GM19238 (cell line): Measurements from ENCODE around the gene JMJD4.

Source experiments
- DNase-seq: peaks from one replicate; pipeline ENCODE4 v3.0.0; 2011; ENCODE audit warnings: low spot score; ENCODE audit not compliant: insufficient read length

The JMJD4 gene

DNA sequence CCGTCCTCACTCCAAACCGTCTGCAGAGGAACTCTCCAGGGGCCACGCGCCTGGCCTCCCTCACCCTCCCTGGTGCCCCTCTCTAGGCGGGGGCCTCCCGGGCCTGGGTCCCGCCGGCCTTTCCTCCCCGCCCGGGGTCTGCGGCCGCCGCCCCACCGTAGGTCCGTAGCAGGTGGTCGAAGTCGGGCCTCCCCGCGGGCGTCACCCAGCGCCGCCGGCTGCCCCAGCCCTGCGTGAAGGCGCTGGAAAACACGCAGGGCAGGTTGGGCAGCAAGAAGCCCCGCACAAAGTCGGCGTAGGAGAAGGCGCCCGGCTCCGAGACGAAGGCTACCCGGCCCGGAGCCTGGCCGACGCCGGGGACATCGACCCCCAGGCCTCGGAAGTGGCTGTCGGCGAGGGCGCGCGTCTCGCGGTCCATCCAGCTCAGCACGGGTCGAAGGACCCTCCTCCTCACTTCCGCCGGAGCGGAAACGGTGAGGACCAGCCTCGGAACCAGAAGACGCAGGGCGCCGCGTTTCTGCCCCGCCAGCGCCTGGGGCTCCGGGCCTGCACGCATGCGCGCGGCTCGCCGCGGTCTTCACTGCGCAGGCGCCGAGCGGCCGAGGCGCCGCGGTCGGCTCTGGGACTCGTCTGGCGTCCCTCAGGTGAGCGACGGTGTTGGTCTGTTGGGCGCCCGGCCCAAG, at the start of gene JMJD4, which contains the start of gene SNAP47:
JMJD4 (minus strand) TSS at position 447 of the 683 bp plus-strand sequence; CDS start at position 418, 29 bp downstream.
SNAP47 (plus strand) TSS at position 580 of the 683 bp plus-strand sequence. CDS start 12,302 bp downstream, outside the sequence.
- peak; percentile 94 for DNase-seq

DNA sequence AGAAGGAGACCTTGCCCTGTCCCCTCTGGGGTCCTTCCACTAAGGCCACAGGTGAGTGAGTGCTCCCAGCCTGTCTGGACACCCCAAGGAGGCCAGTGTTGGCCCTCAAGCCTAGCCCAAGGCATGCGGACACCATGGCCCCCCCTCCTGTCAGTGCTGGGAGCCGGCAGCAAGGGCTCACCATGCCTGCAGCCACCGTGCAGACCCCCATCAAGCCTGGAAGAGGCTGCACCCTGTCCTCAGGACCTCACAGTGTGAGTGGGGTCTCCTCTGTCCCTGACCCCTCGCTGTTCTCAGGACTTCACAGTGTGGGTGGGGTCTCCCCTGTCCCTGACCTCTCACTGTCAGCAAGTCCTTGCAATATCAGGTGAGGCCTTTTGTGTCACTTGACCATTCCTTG, 47.1 kb upstream of the JMJD4 start:
- DNase-seq = no peak

DNA sequence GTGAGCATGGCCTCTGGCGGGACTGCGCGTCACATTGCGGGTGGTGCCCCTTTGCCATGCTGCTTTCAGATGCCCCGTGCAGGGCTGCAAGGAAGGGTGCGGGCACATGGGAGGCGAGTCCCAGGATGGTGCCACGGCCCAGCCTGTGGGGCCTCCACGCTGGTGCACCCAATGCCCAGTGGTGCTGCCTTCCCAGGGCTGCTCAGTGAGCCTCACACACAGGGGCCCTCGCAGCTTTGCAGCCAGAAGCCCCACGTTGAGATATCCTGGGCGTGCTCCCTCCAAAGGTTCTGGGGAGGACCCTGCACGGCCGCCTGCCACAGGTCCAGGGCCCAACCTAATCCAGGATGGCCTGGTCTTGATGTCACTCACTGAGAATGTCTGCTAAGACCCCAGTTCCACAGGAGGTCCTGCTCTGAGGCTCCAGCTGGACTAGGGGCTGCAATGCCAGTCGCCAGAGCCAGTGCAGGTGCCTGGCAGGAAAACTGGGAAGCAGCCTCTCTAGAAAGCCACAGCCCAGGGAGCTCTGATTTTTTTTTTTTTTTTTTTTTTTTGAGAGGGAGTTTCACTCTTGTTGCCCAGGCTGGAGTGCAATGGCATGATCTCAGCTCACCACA, 46.3 kb upstream of the JMJD4 start:
- DNase-seq = no peak

GRCh38 chr1:227780101-227781044, 45.3 kb upstream of the JMJD4 start:
- DNase-seq = no peak

GRCh38 chr1:227779685-227780084, 44.6 kb upstream of the JMJD4 start:
- no peak for DNase-seq

DNA sequence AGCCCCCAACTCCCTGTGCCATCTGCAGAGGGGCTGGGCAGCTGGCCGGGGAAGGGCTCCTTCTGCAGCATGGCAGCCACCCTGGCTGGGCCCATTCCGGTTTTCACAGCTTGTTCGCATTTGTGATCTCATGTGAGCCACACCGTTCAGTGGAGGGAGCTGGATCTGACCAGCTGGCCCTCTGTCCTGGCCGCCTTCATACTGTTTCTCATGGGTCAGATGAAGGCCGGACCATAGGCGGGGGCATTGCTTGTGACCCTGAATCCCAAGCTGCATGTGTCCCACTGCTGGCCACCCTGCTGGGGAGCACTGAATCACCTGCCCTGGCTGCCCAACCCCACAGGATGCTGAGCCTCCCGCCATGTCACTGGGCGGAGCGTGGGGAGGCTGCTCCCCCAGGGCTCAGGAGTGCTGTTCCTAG, 43.9 kb upstream of the JMJD4 start:
- no peak for DNase-seq

GRCh38 chr1:227778401-227778947, 43.4 kb upstream of the JMJD4 start:
- DNase-seq = no peak

DNA sequence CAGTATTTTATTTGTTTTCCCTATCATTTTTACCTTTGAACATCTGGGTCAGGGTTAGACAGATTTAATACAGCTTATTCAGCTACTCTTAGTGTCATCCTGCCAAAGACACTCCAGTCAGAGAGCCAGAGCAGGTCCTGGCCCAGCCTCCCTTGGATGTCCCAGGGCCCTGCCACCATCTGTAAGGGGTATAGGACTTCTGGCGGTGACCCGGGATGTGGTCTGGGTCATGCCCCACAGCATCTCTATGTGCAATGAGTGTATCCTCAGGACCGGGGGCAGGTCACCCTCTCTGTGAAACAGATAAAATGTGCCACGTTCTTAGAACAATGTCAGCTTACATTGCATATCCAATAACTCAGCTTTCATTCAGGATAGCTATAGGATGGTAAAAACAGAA, 42.5 kb upstream of the JMJD4 start:
- DNase-seq = no peak

DNA sequence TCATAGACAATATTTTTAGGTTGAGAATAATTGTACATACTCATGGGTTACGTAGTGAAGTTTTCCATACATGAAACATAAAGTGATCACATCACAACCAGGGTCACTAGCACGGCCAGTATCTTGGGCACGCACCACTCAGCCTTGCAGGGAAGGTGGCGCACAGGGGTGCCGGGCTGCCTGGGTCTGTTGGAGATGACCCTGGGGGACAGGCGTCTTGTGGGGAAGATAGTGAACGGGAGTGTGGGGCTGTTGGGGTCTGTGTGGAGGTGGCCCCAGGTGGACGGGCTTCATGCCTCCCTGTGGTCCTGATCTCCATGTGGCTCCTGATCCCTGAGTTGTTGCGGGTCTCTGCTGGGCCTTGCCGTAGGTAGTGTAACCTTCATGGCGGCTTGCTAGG, 42.1 kb upstream of the JMJD4 start:
- DNase-seq = no peak

DNA sequence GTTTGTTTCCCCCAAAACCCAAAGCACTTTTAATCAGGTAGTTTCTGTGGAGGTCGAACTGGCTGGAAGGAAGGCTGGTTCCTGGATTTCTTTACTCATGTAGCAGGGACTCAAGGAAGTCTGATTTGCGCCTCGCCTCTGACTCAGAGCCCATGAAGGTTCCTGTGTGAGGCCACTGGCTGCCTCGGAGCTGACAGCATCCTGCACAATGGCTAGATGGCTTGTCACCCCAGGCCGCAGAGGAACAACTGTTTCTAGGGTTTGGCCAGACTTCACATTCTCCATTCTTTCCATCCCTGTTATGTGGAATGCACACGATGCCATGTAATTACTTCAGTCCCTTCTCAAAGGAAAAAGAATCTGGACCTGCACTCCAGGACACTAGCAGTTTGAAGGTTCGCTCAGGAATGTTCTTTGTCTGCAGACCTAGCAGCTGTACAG, 41.2 kb upstream of the JMJD4 start:
- DNase-seq = no peak

- DNase-seq = no peak
Measured at GRCh38 chr1:227775841-227776240, 40.7 kb upstream of the JMJD4 start.

DNA sequence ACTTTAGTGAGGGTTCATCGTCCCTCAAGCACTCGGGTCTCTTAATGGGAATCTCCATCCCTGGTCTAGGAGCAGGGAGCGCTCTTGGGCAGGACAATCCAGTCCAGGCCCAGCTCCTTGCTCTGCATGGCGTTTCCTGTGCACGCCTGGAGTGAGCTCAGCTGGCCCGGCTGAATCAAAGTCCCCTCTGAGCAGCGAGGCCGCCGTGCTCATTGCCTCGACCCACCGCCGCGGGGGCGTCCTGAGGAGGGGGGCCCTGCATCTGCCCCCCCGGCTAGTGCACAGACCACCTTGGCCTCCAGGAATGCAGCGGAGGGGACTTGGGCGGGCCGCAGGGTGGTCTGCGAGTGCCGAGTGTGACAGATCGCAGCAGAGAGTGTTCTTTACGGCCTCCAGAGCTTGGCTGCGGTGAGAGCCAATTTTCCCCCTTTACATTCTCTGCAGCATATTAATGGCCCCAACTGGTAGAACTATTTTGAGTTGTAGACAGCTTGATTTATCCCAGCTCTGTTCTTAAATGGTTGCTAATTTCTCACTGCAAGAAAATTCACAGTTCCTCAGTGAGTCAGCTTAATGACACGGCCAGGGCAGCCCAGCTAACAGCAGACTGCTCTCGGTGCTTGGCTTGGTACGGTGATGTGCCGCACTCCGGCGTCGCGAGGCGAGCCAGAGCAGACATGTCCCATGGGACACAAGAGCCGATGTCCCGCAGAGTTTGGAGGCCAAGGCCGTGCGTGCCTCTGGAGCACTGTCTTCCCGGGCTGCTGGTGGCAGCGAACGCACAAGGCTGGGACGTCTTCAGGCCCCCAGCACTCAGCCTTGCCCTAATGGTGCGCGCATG, 39.9 kb upstream of the JMJD4 start:
- DNase-seq = no peak

DNA sequence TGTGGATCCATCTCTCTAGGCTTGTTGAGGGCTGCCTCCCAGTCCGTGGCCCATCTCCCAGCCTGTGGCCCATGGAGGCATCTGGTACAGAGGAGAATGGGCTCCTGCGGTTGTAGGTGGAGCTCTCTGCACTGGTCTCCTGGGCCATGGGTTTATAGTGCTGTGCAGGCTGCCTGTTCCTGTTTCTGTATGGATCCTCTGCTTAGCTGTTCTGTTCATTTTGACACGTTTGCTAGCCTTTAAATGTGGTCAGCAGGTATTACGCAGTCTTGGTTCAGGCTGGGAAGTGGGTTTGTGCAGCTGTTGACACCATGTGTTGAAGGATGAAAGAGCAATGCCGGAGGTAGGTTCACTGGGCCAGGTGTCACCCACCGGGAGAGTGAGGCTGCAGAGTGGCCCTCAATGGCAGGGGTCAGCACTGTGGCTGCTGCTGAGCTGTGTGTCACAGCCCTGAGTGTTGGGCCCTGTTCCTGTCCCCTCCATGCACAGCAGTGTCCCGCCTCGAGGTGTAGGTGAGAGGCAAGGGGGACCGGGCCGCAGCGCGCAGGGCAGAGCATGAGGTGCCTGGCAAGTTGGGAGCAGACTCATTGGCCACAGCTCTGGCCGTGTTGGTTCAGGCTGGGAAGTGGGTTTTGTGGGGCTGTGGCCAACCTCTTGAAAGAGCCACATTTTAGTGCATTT, 39.1 kb upstream of the JMJD4 start:
- DNase-seq = no peak

DNA sequence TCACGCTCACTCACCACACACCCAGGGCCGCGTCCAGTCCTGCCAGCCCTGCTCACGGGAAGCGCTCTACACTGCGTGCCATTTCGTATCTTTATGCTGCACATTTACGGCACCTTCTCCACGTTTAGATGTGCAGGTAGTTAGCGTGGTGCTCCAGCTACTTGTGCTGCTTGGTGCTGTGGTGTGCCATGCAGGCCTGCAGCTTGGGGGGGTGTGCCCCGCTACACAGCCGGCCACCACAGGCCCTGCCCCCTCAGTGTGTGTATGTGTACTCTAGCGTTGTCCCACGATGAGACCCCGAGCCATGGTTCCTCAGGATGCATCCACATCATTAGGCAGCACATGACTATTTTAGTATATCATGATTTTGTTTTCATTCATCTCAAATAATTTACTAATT, 38.5 kb upstream of the JMJD4 start:
- DNase-seq = no peak

DNA sequence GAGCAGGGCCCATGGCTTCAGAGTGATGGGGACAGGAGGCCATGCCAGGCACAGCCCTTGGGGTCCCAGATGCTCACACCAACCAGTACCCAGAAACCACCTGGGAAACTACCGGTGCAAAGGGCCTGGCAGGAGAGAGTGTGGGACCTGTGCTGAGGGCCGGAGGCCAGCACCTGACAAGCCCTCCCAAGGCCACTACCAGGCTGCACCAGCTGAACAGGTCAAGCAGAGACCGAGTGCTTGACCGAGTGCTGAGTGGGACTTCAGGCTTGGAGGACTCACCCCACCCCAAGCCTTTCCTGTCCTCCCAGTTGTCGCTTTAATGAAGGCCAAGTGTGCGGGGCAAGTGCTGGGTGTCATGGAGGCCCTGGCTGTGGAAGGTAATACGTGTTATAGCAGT, 36.7 kb upstream of the JMJD4 start:
- DNase-seq = no peak

DNA sequence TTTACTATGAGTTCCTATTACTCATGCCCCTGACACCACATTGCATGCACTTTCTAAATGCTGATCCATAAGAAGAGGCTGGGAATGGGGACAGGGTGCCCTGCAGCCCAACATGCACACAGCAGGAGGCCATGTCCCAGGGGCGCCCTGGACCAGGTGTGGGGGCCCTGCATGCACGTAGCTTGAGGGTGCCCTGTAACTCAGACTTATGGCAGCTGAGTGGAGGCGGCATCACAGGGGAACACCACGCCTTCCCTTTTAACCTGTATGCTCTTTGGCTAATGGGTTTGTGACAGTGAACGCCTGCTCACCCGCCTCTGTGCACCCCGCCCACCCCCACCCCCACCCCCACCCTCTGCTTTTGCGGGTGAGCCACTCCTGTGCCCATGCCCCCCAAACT, 36.2 kb upstream of the JMJD4 start:
- DNase-seq = no peak

- DNase-seq = no peak
Measured at GRCh38 chr1:227770812-227771211, 35.7 kb upstream of the JMJD4 start.

DNA sequence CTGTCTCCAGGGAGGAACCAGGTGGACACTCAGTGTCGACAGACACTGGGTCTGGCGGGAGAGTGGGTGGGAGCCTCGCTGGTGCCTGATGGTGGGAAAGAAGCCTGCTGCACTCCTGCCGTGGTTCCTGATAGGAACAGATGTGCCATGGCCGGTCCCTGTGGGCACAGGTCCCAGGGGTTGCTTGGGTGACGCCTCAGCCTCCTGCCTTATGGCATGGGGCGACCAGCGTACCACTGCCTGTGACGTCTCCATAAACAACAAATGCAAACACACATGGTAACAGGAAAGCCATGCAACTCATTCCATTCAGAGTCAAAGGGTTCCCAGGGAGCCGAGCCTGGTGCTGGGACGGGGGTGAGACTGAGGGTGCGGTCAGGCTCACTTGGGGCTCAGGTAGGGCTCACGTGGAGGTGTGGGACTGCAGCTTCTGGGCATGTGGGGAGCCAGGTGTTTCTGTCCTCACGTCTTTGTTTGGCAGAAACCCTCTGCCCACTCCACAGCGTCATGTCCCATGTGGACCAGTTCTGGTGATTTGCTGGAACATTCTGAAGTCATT, 34.9 kb upstream of the JMJD4 start:
- DNase-seq = no peak

GRCh38 chr1:227769047-227769935, 34.2 kb upstream of the JMJD4 start:
- DNase-seq = no peak
